Activated CD4-positive, alpha-beta T cell treated with anti-CD3 and anti-CD28 coated beads, Interleukin-2, amount 50 U/mL, for 1 hour (primary cell): ENCODE measurements around the gene ZGLP1.

Source experiments
- DNase-seq: peaks from one replicate; pipeline ENCODE4 v3.0.0-alpha.2; 2020

The ZGLP1 gene

DNA sequence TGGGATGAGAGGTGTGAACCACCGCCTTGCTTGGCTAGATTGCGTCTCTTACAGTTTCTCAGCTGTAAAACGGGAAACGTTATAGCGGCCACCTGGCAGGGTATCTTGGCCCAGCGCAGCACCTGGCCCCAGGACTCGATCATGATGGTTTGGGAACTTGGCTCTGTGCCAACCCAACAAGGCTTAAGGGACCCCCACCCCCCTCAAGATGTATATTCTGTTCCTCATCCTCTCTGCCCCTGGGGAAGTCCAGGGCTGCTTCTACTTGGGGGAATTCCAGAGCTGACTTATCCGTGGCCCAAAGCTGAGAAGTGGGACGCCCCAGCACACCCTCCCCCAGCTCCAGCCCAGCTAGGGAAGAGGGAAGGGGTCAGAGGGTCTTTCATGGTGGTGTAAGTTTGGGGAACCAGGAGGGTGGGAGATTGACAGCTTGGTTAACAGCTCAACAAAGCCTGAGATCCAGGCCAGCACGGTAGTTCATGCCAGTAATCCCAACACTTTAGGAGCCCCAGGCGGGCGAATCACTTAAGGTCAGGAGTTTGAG, 38.0 kb downstream of the ZGLP1 start:
- no peak for DNase-seq

DNA sequence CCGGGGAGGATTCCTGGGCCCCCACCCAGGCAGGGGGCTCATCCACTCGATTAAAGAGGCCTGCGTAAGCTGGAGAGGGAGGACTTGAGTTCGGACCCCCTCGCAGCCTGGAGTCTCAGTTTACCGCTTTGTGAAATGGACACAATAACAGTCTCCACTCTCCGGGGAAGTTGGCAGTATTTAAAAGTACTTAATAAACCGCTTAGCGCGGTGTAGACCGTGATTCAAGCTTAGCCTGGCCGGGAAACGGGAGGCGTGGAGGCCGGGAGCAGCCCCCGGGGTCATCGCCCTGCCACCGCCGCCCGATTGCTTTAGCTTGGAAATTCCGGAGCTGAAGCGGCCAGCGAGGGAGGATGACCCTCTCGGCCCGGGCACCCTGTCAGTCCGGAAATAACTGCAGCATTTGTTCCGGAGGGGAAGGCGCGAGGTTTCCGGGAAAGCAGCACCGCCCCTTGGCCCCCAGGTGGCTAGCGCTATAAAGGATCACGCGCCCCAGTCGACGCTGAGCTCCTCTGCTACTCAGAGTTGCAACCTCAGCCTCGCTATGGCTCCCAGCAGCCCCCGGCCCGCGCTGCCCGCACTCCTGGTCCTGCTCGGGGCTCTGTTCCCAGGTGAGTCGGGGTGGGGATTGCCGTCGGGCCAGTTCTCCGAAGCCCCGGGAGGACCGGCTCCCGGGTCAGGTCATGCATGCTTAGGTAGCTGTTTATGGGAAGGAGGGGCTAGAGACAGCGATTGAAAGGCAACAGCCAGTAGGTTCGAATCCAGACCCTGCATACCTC, 38.8 kb downstream of the ZGLP1 start, which contains the start of gene ICAM1:
ICAM1 (plus strand) TSS at position 505 of the 779 bp plus-strand sequence; CDS start at position 545, 40 bp downstream.
- peak; percentile 60 for DNase-seq

DNA sequence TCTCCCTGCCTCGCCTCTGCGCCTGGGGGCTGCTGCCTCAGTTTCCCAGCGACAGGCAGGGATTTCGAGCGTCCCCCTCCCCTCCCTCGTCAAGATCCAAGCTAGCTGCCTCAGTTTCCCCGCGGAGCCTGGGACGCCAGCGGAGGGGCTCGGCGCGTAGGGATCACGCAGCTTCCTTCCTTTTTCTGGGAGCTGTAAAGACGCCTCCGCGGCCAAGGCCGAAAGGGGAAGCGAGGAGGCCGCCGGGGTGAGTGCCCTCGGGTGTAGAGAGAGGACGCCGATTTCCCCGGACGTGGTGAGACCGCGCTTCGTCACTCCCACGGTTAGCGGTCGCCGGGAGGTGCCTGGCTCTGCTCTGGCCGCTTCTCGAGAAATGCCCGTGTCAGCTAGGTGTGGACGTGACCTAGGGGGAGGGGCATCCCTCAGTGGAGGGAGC, 39.4 kb downstream of the ZGLP1 start:
- DNase-seq = peak; percentile 53

DNA sequence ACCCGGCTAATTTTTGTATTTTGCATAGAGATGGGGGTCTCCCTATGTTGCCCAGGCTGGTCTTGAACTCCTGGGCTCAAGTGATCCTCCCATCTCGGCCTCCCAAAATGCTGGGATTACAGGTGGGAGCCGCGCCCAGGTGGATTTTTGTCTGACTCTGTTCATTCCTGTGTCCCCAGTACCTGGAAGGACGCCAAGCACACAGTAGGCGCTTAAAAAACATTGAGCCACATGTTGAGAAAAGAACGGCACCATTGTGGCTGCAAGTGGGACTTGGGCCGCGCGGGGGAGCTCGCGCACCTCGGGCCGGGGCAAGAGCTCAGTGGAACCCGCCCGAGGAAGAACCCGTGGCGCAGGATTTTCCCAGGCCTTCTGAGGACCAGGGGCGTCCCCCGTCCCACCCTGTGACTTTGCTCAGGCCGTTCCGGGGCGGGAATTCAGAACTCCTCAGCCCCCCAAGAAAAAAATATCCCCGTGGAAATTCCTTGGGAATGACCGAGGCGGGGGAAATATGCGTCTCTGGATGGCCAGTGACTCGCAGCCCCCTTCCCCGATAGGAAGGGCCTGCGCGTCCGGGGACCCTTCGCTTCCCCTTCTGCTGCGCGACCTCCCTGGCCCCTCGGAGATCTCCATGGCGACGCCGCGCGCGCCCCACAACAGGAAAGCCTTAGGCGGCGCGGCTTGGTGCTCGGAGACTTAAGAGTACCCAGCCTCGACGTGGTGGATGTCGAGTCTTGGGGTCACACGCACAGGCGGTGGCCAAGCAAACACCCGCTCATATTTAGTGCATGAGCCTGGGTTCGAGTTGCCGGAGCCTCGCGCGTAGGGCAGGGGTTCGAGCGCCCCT, 40.1 kb downstream of the ZGLP1 start:
- DNase-seq = peak; percentile 87

DNA sequence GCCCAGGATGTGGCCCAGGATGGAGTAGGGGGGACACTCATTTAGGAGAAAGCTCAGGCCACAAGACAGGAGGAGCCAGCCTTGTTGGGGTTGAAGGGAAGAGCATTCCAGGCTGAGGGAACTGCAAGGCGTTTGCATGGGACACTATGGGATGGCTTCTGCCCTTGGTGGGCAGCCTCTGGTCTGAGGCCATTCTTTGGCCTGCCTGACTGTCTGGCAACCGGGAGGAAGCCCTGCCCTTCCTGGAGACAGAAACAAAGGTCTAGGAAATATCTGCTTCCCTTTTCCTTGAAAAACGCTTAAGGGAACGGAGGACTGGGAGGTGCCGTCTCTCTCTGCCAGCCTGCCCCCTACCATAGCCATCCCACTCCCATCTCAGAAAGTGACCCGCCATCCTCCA, 41.5 kb downstream of the ZGLP1 start:
- no peak for DNase-seq

DNA sequence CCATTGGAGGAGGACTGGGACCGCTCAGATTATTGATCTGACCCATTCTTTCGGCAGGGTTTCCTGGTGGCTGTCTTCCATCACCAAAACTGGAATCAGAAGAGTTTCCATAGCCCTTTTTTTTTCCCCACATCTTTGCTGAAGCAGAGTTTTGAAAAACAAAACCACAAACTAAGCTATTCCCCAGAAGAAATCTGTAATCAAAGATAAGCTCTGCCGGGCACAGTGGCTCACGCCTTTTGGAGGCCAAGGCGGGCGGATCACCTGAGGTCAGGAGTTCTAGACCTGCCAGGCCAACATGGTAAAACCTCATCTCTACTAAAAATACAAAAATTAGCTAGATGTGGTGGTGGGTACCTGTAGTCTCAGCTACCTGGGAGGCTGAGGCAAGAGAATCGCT, 42.9 kb downstream of the ZGLP1 start:
- DNase-seq = no peak

DNA sequence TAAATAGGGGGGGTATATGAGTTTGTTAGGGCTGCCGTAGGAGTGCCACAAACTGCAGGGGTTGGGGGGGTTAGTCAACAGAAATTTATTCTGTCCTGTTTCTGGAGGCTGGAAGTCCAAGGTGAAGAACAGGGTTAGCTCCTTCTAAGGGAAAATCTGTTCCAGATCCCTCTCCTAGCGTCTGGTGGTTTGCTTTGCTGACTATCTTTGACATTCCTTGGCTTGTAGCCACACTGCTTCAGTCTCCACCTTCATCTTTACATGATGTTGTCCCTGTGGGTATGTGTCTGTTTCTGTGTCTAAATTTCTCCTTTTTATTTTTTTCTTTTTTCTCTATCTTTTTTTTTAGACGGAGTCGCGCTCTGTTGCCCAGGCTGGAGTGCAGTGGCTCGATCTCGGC, 46.8 kb downstream of the ZGLP1 start:
- no peak for DNase-seq

DNA sequence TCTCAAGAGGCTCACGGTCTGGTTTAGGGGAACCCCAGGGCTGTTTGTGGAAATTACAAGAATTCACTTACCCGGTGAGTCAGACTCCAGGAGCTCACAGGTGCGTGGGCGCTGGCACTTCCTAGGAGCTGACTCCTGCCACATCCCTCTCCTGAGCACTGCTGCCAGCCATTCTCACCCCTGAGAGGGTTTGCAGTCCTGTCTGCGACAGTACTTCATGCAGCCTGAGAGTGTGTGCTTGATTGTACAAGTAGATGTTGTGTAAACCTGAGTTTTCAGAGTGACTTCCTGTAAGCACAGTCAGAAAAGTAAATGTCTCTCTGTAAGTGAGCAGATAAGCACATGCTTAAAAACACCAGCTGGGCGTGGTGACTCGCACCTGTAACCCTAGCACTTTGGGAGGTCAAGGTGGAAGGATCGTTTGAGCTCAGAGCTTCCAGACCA, 49.5 kb downstream of the ZGLP1 start:
- DNase-seq = no peak

DNA sequence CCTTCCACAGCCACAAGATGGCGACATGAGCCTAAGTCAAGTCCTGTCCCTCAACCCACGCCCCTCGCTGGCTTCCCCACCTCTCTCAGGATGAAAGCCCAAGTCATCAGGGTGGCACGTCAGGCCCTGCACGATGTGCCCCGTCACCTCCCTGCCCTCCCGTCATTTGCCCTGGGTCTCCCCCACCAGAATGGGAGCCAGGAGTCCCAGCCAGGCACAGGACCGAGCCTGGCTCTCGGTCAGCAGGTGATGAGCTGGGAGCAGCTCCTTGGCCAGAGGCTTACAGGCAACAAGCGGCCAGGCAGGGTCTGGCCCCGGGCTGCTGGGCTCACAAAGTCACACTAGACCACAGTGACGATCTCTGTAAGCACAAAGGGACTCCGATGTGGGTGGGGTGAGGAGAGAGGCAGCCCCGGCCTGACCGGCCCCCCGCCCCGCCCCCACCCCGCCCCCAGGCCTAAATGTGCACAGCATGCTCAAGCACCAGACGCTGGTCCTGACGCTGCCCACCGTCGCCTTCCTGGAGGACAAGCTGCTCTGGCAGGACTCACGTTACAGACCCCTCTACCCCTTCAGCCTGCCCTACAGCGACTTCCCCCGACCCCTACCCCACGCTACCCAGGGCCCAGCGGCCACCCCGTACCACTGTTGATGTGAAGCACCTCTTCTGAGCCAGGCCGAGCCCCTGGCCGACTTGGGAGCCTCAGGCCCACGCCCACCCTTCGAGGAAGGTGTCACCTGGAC, 50.3 kb downstream of the ZGLP1 start:
- DNase-seq = peak; percentile 88

DNA sequence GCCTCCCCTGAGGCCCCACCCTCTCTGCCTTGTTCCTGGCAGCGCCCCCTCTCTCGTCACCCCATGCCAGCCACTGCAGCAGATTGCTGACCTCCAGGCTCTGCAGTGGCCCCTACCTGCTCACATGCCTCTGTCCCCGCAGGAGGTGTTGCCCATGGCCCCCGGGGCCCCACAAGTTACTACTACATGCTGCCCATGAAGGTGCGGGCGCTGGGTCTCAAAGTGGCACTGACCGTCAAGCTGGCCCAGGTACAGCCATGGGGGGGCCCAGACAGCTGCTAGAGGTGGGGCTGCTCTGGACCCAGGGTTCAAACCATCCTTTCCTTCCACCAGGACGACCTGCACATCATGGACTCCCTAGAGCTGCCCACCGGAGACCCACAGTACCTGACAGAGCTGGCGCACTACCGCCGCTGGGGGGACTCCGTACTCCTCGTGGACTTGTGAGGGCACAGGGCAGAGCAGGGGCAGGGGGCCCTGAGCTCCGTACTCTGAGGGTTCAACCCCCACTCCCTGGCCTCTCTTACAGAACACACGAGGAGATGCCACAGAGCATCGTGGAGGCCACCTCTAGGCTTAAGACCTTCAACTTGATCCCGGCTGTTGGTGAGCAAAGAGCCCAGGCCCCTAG, 51.4 kb downstream of the ZGLP1 start:
- DNase-seq = no peak

DNA sequence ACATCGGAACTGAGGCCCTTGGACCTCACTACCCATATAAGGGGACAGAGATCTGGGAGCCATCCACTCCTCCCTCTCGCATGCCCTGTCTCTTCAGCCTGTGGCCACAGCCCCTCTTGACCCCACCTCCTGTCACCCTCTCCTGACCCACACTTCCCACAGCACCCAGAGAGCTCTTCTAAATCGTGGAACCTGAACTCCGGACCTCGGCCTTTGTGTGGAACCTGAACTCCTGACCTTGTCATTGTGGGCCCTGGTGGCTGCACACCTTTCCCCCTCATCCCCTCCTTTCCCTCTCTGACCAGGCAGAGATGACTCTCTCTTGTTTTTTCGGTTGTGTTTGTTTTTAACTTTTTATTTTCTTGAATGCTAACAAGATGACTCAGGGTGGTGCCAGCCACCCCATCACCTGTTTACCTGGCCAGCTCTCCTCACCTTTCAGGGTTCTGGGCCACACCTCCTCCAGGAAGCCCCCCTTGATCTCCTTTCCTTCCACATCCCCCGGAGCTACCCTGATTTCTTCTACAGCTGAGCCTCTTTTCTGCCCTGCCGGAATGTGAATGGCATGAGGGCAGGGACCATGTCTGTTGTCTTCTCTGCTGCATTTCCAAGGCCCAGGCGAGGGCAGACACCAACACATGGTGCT, 52.5 kb downstream of the ZGLP1 start:
- no peak for DNase-seq

DNA sequence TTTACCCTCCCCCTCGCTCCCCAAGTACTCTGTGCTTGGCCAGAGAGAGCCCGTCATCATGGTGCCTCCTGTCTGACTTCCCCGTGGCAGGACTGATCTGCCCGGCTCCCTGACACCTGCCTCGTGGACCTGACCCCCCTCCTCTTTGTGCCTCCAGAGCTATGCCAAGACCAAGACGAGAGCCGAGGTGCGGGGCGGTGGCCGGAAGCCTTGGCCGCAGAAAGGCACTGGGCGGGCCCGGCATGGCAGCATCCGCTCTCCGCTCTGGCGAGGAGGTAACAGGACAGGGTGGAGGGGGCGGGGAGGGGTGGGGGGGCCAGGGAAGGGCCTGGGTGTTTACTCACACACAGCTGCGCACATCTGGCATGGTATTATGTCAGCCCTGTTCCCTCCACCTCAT, 53.1 kb downstream of the ZGLP1 start:
- DNase-seq = no peak

DNA sequence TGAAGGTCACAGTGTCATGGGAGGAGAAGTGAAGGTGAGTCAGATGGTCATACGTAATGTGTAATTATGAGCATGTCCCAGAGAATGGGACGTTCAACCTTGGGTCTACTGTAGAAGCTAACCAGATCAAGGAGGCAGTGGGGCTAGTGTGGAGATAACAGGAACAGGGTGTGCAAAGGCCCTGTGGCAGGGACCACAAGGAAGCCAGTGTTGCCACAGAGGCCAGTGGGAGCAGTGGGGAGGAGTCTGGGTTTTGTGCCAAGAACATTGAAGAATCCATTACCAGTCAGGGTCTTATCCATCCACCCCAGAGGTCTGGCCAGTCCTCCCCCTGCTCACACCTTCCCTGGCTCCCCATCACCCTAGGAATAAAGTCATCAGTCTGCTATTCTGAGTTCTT, 54.3 kb downstream of the ZGLP1 start:
- no peak for DNase-seq
